ENCODE data around the gene OLIG2.

Gene OLIG2

DNA sequence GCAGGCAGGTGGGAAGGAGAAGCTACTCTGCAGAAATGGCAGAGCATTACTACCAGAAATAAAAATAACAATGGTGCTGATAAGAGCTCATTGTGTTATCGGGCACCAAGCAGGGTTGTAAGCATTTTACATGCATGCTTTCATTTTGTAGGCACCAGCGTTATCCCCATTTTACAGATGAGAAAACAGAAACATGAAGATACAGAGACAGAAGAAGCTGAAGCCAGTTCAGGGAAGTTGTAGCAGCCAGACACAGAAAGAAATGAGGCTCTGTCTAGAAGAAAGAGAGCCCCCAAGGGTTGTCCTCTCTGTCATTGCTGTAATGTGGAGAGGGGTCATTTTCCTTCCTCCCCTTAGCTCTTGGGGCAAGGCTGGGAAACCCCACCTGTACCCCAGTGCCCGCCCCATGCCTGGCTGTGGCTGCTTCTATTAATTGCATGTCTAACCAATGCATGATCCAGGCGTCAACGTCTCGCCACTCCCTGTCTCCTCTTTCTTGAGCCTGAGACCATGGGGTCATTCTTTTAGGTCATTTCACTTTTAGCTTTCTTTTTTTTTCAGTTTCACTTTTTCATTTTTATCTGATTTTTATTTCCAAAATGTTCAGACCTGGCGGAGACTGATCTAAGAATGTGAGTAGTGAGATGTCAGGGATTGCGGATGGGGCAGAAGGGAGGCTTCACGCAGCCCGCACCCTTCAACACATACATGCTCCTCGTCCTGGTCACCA lies 51.0 kb downstream of the OLIG2 start:
- H3K4me3 ChIP-seq (ENCODE audit: low read length) = no peak overlapping the region
- no peak for DNase-seq (ENCODE audit: low read depth, low spot score)
